CD4-positive, alpha-beta T cell treated with Interleukin-15 for 4 hours (primary cell): Measurements from ENCODE around the gene ZNF618.

Experiments
- DNase-seq: peaks from one replicate; pipeline ENCODE4 v3.0.0-alpha.2; 2020; ENCODE audit warnings: low spot score

ZNF618 gene

GRCh38 chr9:114025196-114025753 lies 149.2 kb downstream of the ZNF618 start:
- no peak for DNase-seq

GRCh38 chr9:114025760-114026159 lies 149.7 kb downstream of the ZNF618 start:
- no peak for DNase-seq

GRCh38 chr9:114026335-114026734 lies 150.2 kb downstream of the ZNF618 start:
- DNase-seq, result no peak

- DNase-seq, result no peak
These were observed 151.2 kb downstream of the ZNF618 start for GRCh38 chr9:114027159-114027862.

GRCh38 chr9:114027863-114028465 lies 151.9 kb downstream of the ZNF618 start:
- no peak for DNase-seq

GRCh38 chr9:114028646-114029045 lies 152.5 kb downstream of the ZNF618 start:
- no peak for DNase-seq

- DNase-seq, result no peak
These were observed 153.4 kb downstream of the ZNF618 start for GRCh38 chr9:114029311-114030170.

- DNase-seq, result no peak
These were observed 154.3 kb downstream of the ZNF618 start for GRCh38 chr9:114030364-114030763.

GRCh38 chr9:114031037-114031630 lies 155.0 kb downstream of the ZNF618 start:
- DNase-seq, result no peak

GRCh38 chr9:114031948-114032840 lies 156.1 kb downstream of the ZNF618 start:
- no peak for DNase-seq

- DNase-seq, result no peak
These were observed 157.4 kb downstream of the ZNF618 start for GRCh38 chr9:114033397-114034103.

- no peak for DNase-seq
These were observed 158.1 kb downstream of the ZNF618 start for GRCh38 chr9:114034196-114034595.

- no peak for DNase-seq
These were observed 158.6 kb downstream of the ZNF618 start for GRCh38 chr9:114034661-114035062.

- DNase-seq, result no peak
These were observed 159.2 kb downstream of the ZNF618 start for GRCh38 chr9:114035221-114035844.

GRCh38 chr9:114035845-114036801 lies 160.0 kb downstream of the ZNF618 start:
- DNase-seq, result no peak

- no peak for DNase-seq
These were observed 161.1 kb downstream of the ZNF618 start for GRCh38 chr9:114037249-114037648.

GRCh38 chr9:114037961-114038723 lies 162.0 kb downstream of the ZNF618 start:
- no peak for DNase-seq

- DNase-seq, result no peak
These were observed 162.7 kb downstream of the ZNF618 start for GRCh38 chr9:114038724-114039313.
